Spleen (tissue), 7 donors: Measurements from ENCODE around the gene IPCEF1.

Source experiments
- CTCF ChIP-seq, 11 experiments: fragments of 200-600 bp in 7 of 11; fragments of 450-650 bp in 4 of 11; sonication (generic) in 4 of 11; IDR thresholded peaks in 8 of 11; conservative IDR thresholded peaks in 3 of 11; 1 replicate in 7 of 11; 2 replicates in 4 of 11; pipeline versions ENCODE4 v1.4.0 to v1.8.0; 2016 to 2021; ENCODE audit warnings: antibody characterized with exemption in 11 of 11, inconsistent platforms in 4 of 11, mild to moderate bottlenecking in 1 of 11
- POLR2AphosphoS5 ChIP-seq, 3 donors: sonication (generic); formaldehyde crosslinking; IDR thresholded peaks; one replicate each; pipeline ENCODE4 v1.5.1; 2017; ENCODE audit warnings: antibody characterized with exemption in 3 of 3
- donor health status: DM: no; HTN: no; CAD: no; lungs with moderate emphysema.
- donor health status: DM: no; HTN: no; CAD: no.
- donor health status: DM: no; HTN: no; CAD: no.

- TF ChIP-seq CTCF (IDR thresholded peaks at IDR 0.05 in 8 of 11, conservative IDR thresholded peaks at IDR 0.05 in 3 of 11) = no peak
- TF ChIP-seq POLR2AphosphoS5 (IDR thresholded peaks at IDR 0.05) = no peak
Observed at GRCh38 chr6:154341336-154341735, 15.3 kb downstream of the IPCEF1 start.
